ENCODE results near the gene FXYD2.

DNA sequence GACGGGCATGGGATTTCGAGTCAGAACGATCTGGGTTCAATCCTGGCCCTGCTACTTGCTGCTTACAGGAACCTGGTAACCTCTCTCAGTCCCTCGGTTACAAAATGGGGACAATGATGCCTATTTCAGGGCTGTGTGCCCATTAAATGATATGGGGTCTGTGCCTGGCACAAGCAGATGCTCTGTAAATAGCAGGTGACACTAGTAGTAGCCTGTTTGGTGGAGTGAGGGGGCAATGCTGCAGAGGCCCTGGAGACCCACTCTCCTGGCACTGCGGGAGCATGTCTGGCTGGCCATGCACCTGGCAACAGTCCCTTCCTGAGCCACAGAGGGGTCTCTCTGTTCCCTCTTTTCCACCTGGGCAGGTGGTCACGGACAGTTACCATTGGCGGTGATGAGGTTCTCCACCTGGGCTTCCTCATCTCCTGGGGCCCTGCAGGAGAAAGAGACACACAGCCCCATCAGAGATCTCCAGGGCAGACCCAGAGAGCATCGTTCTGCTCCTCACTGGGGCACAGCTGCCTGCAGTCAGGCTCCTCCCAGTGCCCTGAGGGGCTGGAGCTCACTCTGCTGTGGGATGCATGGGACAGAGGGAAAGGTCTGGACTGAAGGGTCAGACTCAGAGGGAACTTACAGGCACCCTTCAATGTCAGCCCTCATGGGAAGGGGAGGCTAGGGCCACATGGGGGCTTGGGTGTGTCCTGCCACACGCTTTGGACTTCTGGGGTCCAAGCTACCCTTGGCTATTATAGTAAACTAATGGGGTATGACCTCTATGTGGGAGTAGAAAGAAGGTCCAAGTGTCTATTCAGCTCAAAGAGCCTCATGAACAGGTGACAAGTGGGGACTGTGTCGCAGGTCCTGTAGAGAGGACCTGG lies 15.6 kb upstream of the FXYD2 start:
- TF ChIP-seq, protein P1, sequence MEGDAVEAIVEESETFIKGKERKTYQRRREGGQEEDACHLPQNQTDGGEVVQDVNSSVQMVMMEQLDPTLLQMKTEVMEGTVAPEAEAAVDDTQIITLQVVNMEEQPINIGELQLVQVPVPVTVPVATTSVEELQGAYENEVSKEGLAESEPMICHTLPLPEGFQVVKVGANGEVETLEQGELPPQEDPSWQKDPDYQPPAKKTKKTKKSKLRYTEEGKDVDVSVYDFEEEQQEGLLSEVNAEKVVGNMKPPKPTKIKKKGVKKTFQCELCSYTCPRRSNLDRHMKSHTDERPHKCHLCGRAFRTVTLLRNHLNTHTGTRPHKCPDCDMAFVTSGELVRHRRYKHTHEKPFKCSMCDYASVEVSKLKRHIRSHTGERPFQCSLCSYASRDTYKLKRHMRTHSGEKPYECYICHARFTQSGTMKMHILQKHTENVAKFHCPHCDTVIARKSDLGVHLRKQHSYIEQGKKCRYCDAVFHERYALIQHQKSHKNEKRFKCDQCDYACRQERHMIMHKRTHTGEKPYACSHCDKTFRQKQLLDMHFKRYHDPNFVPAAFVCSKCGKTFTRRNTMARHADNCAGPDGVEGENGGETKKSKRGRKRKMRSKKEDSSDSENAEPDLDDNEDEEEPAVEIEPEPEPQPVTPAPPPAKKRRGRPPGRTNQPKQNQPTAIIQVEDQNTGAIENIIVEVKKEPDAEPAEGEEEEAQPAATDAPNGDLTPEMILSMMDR (conservative IDR thresholded peaks at IDR 0.05) = no peak
- no peak for TF ChIP-seq EZH2 (IDR thresholded peaks at IDR 0.05; ENCODE audit: low read depth)

All from PC-9 (cell line).